Hematopoietic multipotent progenitor cell (in vitro differentiated cells): ENCODE measurements around the gene WNT9A. TPM values are rescaled to one million over a fixed set of nuclear protein-coding genes. Genes with fewer than 3 reads are reported as not detected.
"Not testable (repeated sequence)": the region's sequence is repeated elsewhere in the genome, so short reads cannot be mapped to it uniquely, and the experiment has no call there.

Experiments
- DNase-seq, 3 donors: peaks; one replicate each; pipeline ENCODE4 v3.0.0-alpha.2; 2011 to 2015; ENCODE audit warnings: low read depth in 2 of 3, low spot score in 2 of 3
- total RNA-seq: library from RNA; depleted of rRNA; stranded (reverse); fragments of >200 nt; gene quantifications from one replicate; pipeline ENCODE4 v1.2.3, GENCODE V29; 2012

Gene WNT9A, protein sequence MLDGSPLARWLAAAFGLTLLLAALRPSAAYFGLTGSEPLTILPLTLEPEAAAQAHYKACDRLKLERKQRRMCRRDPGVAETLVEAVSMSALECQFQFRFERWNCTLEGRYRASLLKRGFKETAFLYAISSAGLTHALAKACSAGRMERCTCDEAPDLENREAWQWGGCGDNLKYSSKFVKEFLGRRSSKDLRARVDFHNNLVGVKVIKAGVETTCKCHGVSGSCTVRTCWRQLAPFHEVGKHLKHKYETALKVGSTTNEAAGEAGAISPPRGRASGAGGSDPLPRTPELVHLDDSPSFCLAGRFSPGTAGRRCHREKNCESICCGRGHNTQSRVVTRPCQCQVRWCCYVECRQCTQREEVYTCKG
- 0.27 TPM for total RNA-seq

DNA sequence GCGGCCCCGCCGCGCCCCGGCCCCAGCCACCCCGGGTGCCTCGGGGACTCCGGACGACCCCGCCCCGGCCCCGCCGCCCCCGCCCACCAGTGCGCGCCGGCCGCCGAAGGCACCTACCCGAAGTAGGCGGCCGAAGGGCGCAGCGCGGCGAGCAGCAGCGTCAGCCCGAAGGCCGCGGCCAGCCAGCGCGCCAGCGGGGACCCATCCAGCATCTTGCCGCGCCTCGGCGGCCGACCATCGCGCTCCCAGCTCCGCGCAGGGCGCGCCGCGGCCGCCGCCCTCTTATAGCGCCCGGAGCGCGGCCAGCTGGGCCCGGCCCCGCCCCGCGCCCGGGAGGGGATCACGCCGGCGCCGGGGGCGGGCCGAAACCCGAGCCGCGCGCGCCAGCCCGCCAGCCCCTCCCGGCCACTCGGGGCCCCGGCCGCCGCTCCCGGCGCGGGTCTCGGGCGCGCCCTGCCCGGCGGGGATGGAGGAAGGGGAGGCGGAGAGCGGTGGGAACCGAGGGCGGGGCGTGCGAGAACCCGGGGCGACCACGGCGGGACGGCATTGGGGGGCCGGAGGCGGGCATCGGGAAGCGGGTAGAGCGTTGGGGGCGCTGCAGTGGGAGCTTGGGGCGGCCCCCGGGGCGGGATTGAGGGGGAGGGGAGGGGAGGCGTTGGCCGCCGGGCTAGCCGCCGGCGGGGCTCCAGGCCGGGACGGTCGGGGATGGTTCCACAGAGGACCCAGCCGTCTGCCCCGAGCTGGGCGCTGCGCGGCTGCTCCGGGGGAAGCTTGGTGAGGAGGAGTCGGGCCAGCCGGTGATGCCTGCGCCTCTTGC, at the start of gene WNT9A:
Gene WNT9A, minus strand, starts transcription at position 257 of the 817 bp plus-strand sequence. Its CDS starts 45 bp downstream, at position 212.
- DNase-seq = peak in 1 of 3 donors; percentile 27

DNA sequence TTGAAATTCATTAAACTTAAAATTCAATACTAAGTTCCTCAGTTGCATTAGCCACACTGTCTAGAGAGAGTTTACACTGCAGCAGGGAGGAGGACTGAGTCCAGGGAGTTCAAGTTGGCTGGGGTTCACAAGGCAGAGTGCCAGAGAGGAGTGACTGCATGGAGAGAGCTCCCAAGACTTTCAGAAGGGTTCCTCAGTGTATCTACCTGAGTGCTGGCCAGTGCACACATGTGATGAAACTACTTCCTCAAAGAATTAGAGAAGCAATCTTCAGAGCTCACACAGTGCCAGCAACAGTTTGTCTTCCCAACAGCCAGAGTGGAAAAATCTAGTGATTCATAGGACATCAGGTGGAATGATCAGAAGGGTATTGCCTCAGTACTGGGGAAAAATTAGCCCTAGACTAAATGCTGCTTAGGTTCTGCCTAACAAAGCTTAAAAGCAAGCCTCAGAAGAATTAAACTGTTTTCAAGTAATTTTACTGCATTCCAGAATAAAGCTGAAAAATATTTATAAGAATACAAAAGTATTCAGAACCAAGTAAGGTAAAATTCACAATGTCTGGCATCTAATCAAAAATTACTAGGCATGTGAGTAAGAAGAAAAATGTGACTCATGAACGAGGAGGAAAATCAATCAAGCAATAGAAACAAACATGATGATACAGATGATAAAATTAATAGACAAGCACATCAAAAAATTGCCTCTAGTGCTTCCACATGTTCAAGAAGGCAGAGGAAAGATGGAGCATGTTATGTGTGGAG, 48.6 kb upstream of the WNT9A start:
- DNase-seq = no peak

DNA sequence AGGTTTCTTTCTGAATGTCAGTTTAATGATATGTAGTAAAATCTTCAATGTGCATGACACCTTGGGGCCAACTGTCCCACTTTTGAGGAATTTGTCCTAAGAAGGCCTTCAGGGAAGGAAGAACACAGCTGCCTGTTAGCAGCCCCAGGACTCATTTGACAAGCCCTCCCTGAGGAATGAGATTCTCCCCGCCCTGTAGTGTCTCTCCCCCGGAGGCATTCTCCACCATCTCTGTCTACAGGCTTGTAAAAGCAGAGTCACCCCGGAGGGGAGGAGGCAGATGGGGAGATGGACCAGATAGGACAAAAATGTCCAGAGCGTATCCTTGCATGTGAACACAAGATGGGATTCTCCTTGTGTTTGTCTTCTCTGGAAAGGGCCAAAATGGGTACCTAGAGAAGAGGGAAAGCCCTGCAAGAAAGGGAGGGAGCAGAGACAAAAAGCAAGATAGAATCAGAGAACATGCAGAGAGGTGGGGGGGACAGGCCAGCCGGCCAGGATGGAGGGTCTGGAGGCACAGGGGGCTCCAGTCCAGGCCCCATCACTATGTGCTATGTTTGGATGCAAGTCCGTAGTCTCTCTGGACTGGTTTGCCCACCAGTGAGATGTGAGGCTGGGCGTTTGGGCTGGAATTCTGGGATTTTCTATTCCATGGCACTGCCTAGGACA, 47.0 kb upstream of the WNT9A start:
- DNase-seq = no peak

DNA sequence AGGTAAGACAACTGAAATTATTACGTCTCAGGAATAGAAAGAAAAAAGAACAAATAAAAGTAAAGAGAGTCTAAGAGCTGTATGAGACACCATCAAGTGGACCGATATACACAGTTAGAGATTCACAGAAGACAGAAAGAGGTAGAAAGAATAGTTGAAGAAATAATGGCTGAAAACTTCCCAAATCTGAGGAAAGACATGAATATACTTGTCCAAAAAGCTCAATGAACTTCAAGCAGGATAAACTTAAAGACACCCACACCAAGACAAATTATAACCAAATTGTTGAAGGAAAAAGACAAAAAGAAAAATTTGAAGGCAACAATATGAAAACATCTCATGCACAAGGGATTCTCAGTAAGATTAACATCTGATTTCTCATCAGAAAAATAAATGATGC, 39.4 kb upstream of the WNT9A start:
- no peak for DNase-seq

DNA sequence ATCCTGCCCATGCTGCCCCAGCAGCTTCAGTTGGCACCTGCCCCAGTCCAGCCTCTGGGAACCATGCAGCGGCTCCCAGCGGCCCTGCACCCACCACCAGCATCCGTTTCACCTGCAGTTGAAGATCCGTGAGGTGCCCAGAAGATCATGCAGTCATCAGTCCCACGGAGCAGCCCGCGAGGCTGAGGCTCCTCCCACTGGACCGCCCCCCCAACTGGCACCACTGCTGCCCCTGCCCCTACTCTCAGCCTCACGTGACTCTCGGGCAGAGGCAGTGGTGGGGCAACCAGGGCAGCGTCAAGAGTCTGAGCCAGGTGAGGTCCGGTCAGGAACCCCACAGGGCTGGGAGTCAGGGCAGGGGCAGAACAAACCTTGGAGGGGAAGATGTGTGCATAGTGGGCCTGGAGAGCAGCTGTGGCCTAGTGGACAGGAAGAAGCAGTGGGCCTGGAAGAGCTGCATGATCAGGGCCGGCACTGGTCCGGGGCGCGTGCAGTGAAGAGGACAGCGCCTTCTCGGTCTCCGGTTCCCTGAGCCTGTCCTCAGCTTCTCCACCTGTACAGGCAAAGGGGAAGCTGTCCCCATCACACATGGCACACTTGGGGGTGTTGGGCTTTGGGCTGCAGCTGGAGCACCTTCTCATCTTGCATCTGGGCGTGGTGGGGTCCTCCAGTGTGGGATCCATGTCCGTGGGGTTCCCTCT, 28.0 kb upstream of the WNT9A start:
- not testable (repeated sequence) for DNase-seq

DNA sequence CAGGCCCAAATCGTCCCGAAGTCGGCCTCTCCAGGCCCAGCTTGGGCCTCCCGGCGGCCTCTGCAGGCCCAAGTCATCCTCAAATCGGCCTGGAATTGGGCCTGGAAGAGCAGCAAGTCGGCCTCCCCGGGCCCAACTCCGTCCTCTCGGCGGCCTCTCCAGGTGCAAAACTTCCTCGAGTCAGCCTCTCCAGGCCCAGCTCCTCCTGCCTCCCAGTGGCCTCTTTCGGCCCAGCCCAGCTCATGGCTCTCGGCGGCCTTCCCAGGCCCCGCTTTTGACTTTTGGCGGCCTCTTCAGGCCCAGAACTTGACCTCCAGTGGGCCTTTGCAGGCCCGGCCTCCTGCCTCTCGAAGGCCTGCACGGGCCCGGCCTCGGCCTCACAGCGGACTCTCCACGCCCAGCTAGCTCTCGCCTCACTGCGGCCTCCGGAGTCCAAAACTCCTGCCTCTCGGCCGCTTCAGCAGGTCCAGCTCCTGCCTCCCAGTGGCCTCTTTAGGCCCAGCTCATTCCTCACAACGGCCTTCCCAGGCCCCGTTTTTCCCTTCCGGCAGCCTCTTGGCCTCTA, 26.1 kb upstream of the WNT9A start:
- not testable (repeated sequence) for DNase-seq

DNA sequence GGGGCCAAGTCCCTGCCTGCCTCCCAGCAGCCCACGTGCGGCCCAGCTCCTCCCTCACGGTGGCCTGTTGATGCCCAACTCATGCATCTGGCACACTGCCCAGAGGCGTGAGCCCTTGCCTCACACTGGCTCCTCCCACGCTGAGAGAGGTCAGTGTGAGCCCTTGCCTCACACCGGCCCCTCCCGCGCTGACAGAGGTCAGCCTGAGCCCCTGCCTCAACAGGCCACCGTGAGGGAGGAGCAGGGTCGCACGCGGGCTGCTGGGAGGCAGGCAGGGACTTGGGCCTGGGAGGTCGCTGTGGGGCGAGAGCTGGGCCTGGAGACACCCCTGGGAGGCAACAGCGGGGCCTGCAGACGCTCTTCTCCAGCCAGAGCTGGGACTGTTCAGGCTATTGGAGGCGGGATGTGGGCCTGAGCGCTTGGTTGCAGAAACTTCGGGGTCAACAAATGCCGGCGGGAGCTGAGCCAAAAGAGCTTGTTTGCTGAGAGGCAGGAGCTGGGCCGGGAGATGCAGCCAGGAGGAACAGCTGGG, 25.2 kb upstream of the WNT9A start:
- DNase-seq = not testable (repeated sequence)

DNA sequence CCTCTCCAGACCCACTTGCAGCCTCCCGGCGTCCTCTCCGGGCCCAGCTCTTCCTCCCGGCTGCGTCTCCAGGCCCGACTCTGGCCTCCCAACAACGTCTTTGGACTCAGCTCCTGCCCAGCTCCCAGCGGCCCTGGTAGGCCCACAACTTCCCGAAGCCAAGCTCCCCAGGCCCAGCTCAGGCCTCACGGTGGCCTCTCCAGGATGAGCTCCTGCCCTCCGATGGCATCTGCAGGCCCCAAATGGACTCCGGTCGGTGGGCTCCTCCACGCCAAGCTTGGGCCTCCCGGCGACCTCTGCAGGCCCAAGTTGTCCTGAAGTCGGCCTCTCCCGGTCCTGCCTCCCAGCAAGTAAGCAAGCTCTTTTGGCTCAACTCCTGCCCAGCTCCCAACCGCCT, 24.5 kb upstream of the WNT9A start:
- DNase-seq = not testable (repeated sequence)

DNA sequence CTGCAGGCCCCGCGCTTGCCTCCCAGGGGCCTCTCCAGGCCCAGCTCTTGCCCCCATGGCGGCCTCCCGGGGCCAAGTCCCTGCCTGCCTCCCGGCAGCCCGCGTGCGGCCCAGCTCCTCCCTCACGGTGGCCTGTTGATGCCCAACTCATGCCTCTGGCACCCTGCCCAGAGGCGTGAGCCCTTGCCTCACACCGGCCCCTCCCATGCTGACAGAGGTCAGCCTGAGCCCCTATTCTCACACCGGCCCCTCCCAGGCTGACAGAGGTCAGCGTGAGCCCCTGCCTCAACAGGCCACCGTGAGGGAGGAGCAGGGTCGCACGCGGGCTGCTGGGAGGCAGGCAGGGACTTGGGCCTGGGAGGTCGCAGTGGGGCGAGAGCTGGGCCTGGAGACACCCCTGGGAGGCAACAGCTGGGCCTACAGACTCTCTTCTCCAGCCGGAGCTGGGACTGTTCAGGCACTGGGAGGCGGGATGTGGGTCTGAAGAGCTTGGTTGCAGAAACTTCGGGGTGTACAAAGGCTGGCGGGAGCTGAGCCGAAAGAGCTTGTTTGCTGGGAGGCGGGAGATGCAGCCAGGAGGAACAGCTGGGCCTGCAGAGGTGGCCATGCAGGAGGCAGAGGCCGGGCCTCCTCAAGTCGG, 24.0 kb upstream of the WNT9A start:
- DNase-seq = not testable (repeated sequence)

DNA sequence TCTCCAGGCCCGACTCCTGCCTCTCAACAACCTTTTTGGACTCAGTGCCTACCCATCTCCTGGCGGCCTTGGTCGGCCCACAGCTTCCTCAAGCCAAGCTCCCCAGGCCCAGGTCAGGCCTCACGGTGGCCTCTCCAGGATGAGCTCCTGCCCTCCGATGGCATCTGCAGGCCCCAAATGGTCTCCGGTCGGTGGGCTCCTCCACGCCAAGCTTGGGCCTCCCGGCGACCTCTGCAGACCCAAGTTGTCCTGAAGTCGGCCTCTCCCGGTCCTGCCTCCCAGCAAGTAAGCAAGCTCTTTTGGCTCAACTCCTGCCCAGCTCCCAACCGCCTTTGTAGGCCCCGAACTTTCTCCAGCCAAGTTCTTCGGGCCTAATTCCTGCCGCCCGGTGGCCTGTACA, 23.5 kb upstream of the WNT9A start:
- not testable (repeated sequence) for DNase-seq

DNA sequence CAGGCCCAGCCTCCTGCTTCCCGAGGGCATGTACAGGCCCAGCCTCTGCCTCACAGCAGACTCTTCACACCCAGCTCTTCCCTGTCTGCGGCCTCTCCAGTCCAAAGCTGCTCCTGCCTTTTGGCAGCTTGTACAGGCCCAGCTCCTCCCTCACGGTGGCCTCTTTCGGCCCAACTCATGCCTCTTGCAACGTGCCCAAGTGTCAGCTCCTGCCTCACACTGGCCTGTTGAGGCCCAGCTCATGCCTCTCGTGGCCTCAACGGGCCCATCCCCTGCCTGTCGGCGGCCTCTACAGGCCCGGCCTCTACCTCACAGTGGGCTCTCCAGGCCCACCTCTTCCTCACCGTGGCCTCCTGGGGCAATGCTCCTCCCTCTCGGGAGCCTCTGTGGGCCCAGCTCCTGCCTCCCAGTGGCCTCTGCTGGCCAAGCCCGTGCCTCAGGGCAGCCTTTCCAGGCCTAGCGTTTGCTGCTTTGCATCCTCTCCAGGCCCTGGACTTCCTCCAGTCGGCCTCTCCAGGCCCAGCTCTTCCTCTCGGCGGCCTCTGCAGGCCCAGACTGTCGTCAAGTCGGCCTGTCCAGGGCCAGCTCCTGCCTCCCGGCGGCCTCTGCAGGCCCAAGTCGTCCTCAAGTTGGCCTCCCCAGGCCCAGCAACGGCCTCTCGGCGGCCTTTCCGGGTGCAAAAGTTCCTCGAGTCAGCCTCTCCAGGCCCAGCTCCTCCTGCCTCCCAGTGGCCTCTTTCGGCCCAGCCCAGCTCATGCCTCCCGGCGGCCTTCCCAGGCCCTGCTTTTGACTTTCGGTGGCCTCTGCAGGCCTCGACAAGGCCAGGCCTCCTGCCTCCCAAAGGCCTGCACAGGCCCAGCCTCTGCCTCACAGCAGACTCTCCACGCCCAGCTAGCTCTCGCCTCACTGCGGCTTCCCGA, 22.6 kb upstream of the WNT9A start:
- DNase-seq = not testable (repeated sequence)

DNA sequence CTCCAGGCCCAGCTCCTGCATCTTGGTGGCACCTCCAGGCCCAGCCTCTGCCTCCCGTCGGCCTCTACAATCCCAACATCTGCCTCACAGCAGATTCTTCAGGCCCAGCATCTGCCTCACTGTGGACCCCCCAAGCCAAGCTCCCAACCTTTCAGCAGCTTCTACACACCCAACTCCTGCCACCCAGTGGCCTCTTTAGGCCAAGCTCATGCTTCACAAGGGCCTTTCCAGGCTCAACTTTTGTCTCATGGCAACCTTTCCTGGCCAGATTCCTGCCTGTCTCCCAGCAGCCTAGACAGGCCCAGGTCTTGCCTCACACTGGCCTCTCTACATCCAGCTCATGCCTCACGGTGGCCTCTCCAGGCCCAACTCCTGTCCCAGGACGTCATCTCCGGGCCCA, 20.1 kb upstream of the WNT9A start:
- DNase-seq = not testable (repeated sequence)

DNA sequence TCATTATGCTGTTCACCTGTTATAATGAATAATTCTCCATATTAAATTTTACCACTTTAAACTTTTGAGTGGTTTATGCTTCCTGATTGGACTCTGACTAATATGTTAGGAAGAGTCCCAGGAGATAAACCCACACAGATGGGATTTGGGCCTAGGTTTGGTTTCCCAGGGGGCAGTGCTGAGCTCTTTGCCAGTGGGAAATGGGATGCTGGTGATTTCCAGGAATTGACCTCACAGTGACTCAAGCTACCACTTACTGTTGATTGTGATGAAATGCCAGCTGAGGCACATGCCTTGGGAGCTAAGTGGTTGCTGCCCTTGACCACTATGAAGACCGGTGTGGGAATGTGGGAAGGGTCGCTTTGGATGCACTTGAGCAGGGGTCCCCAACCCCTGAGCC, 19.0 kb upstream of the WNT9A start:
- DNase-seq = not testable (repeated sequence)

DNA sequence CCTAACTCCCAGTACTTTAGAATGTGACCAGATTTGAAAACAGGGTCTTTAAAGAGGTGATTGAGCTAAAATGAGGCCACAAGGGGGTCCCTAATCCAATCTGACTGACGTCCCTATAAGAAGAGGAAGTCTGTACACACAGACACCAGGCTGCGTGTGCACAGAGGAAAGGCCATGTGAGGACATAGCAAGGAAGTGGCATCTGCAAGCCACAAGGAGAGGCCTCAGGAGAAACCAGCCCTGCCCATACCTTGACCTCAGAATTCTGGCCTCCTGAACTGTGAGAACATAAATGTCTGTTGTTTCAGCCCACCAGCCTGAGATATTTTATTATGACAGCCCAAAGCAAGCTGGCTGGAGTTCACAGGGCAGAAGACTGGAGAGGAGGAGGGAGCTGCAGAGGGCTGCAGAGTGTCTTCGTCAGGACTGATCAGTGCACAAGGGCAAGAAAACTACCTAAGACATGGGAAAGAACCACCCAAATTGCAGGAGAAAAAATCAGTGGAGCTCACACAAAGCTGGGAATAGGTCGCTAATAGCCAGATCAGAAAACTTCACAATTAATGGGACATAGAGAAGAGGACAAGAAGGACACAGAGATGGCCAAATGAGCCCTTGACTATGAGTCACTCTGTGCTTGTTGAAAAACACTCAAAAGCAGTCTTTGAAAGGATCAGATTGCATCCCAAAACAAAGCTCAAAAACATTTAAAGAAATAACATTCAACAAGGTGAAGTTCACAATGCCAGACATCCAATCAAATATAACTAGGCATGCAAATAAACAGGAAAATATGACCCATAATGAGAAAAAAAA, 14.1 kb upstream of the WNT9A start:
- DNase-seq = peak in 2 of 3 donors; percentile 46 to 67

DNA sequence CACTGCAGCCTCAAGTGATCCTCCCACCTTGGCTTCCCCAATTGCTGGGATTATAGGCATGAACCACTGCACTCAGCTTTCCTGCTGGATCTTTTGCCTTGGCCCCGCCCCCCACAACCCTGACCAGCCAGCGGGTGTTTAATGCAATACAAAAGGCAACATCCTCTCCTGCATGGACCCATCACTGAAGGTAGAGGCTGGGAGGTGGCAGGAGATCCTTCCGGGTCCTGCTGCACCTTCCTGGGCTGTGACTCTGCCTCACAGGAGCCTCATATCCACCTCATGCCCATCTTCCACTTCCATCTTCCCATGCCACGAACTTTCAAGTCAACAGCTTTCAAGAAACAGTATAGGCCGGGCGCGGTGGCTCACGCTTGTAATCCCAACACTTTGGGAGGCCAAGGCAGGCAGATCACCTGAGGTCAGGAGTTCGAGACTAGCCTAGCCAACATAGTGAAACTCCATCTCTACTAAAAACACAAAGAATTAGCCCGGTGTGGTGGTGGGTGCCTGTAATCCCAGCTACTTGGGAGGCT, 11.7 kb upstream of the WNT9A start:
- no peak for DNase-seq

DNA sequence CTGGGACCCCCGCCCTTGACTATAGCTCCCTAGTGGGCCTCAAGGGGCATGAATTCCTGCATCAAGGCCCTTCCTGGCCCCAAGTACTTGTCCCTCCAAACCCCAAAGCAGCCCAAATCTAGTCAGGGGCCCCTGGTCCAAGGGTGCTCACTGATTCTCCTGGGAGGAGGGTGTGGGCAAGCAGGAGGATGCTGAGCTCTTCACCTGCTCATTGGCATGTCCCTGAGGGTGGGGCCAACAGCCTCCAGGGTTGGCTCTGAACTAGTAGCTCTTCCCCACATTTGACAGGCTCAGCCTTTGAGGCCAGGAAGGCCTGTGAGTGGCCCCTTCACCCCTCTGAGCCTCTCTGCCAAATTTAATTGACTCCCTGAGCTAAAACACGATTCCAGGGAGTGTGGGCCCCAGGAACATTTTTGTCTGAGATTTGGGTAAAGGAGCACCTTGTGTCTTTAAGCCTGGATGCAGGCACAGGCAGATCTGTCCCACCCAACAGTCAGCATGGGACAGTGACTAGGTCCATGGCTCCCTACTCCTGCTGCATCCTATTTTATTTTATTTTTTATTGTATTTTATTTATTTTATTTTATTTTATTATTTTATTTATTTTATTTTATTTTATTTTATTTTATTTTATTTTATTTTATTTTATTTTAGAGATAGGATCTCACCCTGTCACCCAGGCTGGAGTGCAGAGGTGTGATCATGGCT, 11.0 kb upstream of the WNT9A start:
- no peak for DNase-seq
